Subcutaneous abdominal adipose tissue (tissue), 5 donors: ENCODE data around the gene IRGC.

Source experiments
- H3K27ac ChIP-seq: one replicate; pipeline ENCODE4 v1.7.0; 2013; ENCODE audit warnings: low read depth, mild to moderate bottlenecking, inconsistent platforms, low read length, moderate library complexity
- H3K27me3 ChIP-seq, 5 donors: one replicate each; pipeline ENCODE4 v1.7.0; 2013; ENCODE audit warnings: low read length in 5 of 5, inconsistent platforms in 1 of 5; ENCODE audit not compliant: control insufficient read depth in 5 of 5, insufficient read depth in 4 of 5
- H3K36me3 ChIP-seq, 5 donors: one replicate each; pipeline ENCODE4 v1.7.0; 2013; ENCODE audit warnings: low read length in 5 of 5; ENCODE audit not compliant: control insufficient read depth in 5 of 5, insufficient read depth in 5 of 5
- H3K4me1 ChIP-seq, 5 donors: one replicate each; pipeline ENCODE4 v1.7.0; 2013; ENCODE audit warnings: low read length in 5 of 5, mild to moderate bottlenecking in 3 of 5, moderate library complexity in 1 of 5; ENCODE audit not compliant: control insufficient read depth in 5 of 5, insufficient read depth in 5 of 5
- H3K4me3 ChIP-seq, 5 donors: one replicate each; pipeline ENCODE4 v1.7.0; 2013; ENCODE audit warnings: low read length in 5 of 5, low read depth in 1 of 5
- H3K9ac ChIP-seq, 5 donors: one replicate each; pipeline ENCODE4 v1.7.0; 2013; ENCODE audit warnings: low read length in 5 of 5, mild to moderate bottlenecking in 4 of 5, moderate library complexity in 3 of 5
- H3K9me3 ChIP-seq, 5 donors: one replicate each; pipeline ENCODE4 v1.7.0; 2013; ENCODE audit warnings: low read length in 5 of 5; ENCODE audit not compliant: control insufficient read depth in 5 of 5
- donor health status: healthy.
- donor health status: healthy.
- donor health status: healthy.
- donor health status: healthy.
- donor health status: healthy.

The IRGC gene

GRCh38 chr19:43720936-43721335, 5.1 kb downstream of the IRGC start:
- peaks cover 0 to 14% (median 0%) of the 10 kb centered on the region in 5 donors for H3K27me3 ChIP-seq
- peaks cover 0 to 10% (median 2%) of the 10 kb centered on the region in 5 donors for H3K4me1 ChIP-seq
- no peaks in the 10 kb centered on the region for H3K9me3 ChIP-seq
- H3K4me3 ChIP-seq = no peak overlapping the region
- H3K36me3 ChIP-seq = no peaks in the 10 kb centered on the region
- no peak overlapping the region for H3K27ac ChIP-seq
- no peak overlapping the region for H3K9ac ChIP-seq

- Histone ChIP-seq H3K9me3 (no peaks in the 10 kb centered on the region), H3K4me1 (peaks cover 0 to 10% (median 2%) of the 10 kb centered on the region in 5 donors), H3K27me3 (peaks cover 0 to 12% (median 0%) of the 10 kb centered on the region in 5 donors), H3K36me3 (no peaks in the 10 kb centered on the region), H3K9ac (no peak overlapping the region), H3K4me3 (no peak overlapping the region), H3K27ac (no peak overlapping the region)
Observed at GRCh38 chr19:43721469-43722048, 5.7 kb downstream of the IRGC start.

GRCh38 chr19:43723588-43723987, 7.7 kb downstream of the IRGC start:
- Histone ChIP-seq H3K27ac (no peak overlapping the region), H3K4me3 (no peak overlapping the region)

GRCh38 chr19:43724896-43725295, 9.0 kb downstream of the IRGC start:
- H3K9me3 ChIP-seq = no peaks in the 10 kb centered on the region
- H3K36me3 ChIP-seq = peaks cover 0 to 21% (median 16%) of the 10 kb centered on the region in 5 donors
- peaks cover 0 to 10% (median 3%) of the 10 kb centered on the region in 5 donors for H3K4me1 ChIP-seq
- H3K9ac ChIP-seq = no peak overlapping the region
- H3K27ac ChIP-seq = no peak overlapping the region
- H3K27me3 ChIP-seq = peaks cover 0 to 6% (median 0%) of the 10 kb centered on the region in 5 donors
- H3K4me3 ChIP-seq = no peak overlapping the region

More at GRCh38 chr19:43723588-43723987, 7.7 kb downstream of the IRGC start:
- Histone ChIP-seq H3K27me3 (peaks cover 0 to 6% (median 0%) of the 10 kb centered on the region in 5 donors), H3K4me1 (peaks cover 0 to 10% (median 3%) of the 10 kb centered on the region in 5 donors), H3K36me3 (peaks cover 0 to 8% (median 5%) of the 10 kb centered on the region in 5 donors), H3K9me3 (no peaks in the 10 kb centered on the region), H3K9ac (no peak overlapping the region)

- Histone ChIP-seq H3K27me3 (peaks cover 0 to 6% (median 0%) of the 10 kb centered on the region in 5 donors), H3K4me1 (peaks cover 0 to 10% (median 3%) of the 10 kb centered on the region in 5 donors), H3K9me3 (no peaks in the 10 kb centered on the region), H3K27ac (no peak overlapping the region), H3K4me3 (no peak overlapping the region), H3K36me3 (peaks cover 0 to 27% (median 20%) of the 10 kb centered on the region in 5 donors), H3K9ac (no peak overlapping the region)
Observed at GRCh38 chr19:43725468-43725867, 9.6 kb downstream of the IRGC start.

GRCh38 chr19:43726736-43727592, 11.1 kb downstream of the IRGC start:
- Histone ChIP-seq H3K9me3 (no peaks in the 10 kb centered on the region), H3K36me3 (peaks cover 0 to 42% (median 32%) of the 10 kb centered on the region in 5 donors), H3K27me3 (no peaks in the 10 kb centered on the region), H3K4me3 (no peak overlapping the region), H3K27ac (no peak overlapping the region), H3K4me1 (peaks cover 0 to 14% (median 10%) of the 10 kb centered on the region in 5 donors), H3K9ac (no peak overlapping the region)

- H3K9ac ChIP-seq = no peak overlapping the region
- peaks cover 0 to 48% (median 38%) of the 10 kb centered on the region in 5 donors for H3K36me3 ChIP-seq
- no peak overlapping the region for H3K27ac ChIP-seq
- no peaks in the 10 kb centered on the region for H3K27me3 ChIP-seq
- H3K9me3 ChIP-seq = no peaks in the 10 kb centered on the region
- H3K4me1 ChIP-seq = peaks cover 0 to 19% (median 15%) of the 10 kb centered on the region in 5 donors
- no peak overlapping the region for H3K4me3 ChIP-seq
Observed at GRCh38 chr19:43727593-43727853, 11.6 kb downstream of the IRGC start.

- no peak overlapping the region for H3K9ac ChIP-seq
- no peak overlapping the region for H3K27ac ChIP-seq
- no peaks in the 10 kb centered on the region for H3K27me3 ChIP-seq
- no peak overlapping the region for H3K4me3 ChIP-seq
- no peaks in the 10 kb centered on the region for H3K9me3 ChIP-seq
- H3K36me3 ChIP-seq = peaks cover 0 to 71% (median 60%) of the 10 kb centered on the region in 5 donors
- H3K4me1 ChIP-seq = peaks cover 0 to 20% (median 15%) of the 10 kb centered on the region in 5 donors
Observed at GRCh38 chr19:43729919-43730318, 14.0 kb downstream of the IRGC start.

- Histone ChIP-seq H3K9me3 (no peaks in the 10 kb centered on the region), H3K27me3 (no peaks in the 10 kb centered on the region), H3K36me3 (peaks cover 0 to 82% (median 67%) of the 10 kb centered on the region in 5 donors), H3K9ac (no peak overlapping the region), H3K4me1 (peaks cover 0 to 15% (median 12%) of the 10 kb centered on the region in 5 donors), H3K27ac (no peak overlapping the region), H3K4me3 (no peak overlapping the region)
Observed at GRCh38 chr19:43731346-43731745, 15.5 kb downstream of the IRGC start.

GRCh38 chr19:43731846-43732245, 16.0 kb downstream of the IRGC start:
- Histone ChIP-seq H3K4me1 (peaks cover 0 to 15% (median 12%) of the 10 kb centered on the region in 5 donors), H3K27ac (no peak overlapping the region), H3K27me3 (no peaks in the 10 kb centered on the region), H3K4me3 (no peak overlapping the region), H3K9me3 (no peaks in the 10 kb centered on the region), H3K36me3 (peaks cover 0 to 87% (median 72%) of the 10 kb centered on the region in 5 donors), H3K9ac (peak overlapping the region in 1 of 5 donors; percentile 9)
